BLaER1 treated with 17β-estradiol and CSF1 and Interleukin-3, amounts not matched to agents 10 nM and 100 nM (cell line): ENCODE data around the gene FAM107B.

Experiments used
- H3K27ac ChIP-seq, 11 experiments: shearing (Covaris generic); formaldehyde crosslinking; 2 replicates each; pipeline ENCODE4 v1.8.1; 2022
- H3K27me3 ChIP-seq, 11 experiments: shearing (Covaris generic); formaldehyde crosslinking; 2 replicates each; pipeline ENCODE4 v1.8.1; 2022
- H3K36me3 ChIP-seq, 11 experiments: shearing (Covaris generic); formaldehyde crosslinking; 2 replicates each; pipeline ENCODE4 v1.8.1; 2022
- H3K4me1 ChIP-seq, 10 experiments: shearing (Covaris generic); formaldehyde crosslinking; 2 replicates each; pipeline ENCODE4 v1.8.1; 2022
- H3K4me2 ChIP-seq, 11 experiments: shearing (Covaris generic); formaldehyde crosslinking; 2 replicates each; pipeline ENCODE4 v1.8.1; 2022
- H3K4me3 ChIP-seq, 10 experiments: shearing (Covaris generic); formaldehyde crosslinking; 2 replicates each; pipeline ENCODE4 v1.8.1; 2022
- H3K9ac ChIP-seq, 11 experiments: shearing (Covaris generic); formaldehyde crosslinking; 2 replicates each; pipeline ENCODE4 v1.8.1; 2022
- H3K9me3 ChIP-seq, 11 experiments: shearing (Covaris generic); formaldehyde crosslinking; replicated peaks in 1 of 11; 2 replicates each; pipeline ENCODE4 v1.8.1; 2022
- H4K20me1 ChIP-seq, 11 experiments: shearing (Covaris generic); formaldehyde crosslinking; 2 replicates each; pipeline ENCODE4 v1.8.1; 2022
- Cebpa-rat ChIP-seq, 11 experiments: shearing (Covaris generic); IDR thresholded peaks; 2 replicates each; pipeline ENCODE4 v1.8.1; 2022

The FAM107B gene

DNA sequence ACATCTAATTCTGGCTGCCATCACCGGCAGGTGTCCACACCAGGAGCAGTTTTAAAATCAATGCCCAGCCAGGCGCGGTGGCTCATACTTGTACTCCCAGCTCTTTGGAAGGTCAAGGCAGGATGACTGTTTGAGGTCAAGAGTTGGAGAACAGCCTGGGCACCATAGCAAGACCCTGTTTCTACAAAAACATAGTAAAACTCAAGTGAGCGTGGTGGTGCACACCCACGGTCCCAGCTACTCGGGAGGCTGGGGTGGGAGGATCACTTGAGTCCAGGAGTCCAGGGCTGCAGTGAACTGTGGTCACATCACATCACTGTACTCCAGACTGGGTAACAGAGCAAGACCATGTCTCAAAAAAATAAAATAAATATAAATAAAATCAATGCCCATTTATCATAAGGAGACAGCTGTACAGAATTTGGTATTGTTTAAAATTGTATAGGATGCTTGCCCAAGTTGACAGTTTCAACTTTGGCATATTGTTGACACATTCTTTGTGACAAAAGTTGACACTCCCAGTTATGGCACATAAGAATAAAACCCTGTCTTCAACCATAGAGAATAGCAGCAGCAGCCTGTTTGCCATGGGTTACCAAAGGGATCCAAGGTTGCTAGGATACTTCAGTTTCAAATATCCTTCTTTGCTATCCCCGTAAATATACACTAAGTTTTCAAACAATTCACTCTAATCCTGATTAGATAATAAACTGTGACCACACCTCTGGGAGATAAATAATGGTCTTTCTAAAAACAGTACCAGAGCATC, 193.0 kb downstream of the FAM107B start:
- Histone ChIP-seq H3K4me3 (no peak overlapping the region), H3K36me3 (peaks cover 13 to 100% (median 97%) of the 10 kb centered on the region in 11 experiments), H3K27ac (0 out of 22 replicates have a peak overlapping the region, but pooled peaks of 1 of the 11 experiments have one; percentile 30), H3K4me1 (peaks cover 59 to 83% (median 66%) of the 10 kb centered on the region in 10 experiments), H3K27me3 (no peaks in the 10 kb centered on the region), H4K20me1 (peaks cover 0 to 100% (median 100%) of the 10 kb centered on the region in 11 experiments; a peak in 20 of 22 replicates), H3K9ac (no peak overlapping the region), H3K9me3 (peaks cover 0 to 5% (median 0%) of the 10 kb centered on the region in 11 experiments; a peak in 3 of 22 replicates), H3K4me2 (peak overlapping the region in 8 of 11 experiments; percentile 4 to 51 (median 18); a peak in 11 of 22 replicates)
- TF ChIP-seq Cebpa-rat (IDR thresholded peaks at IDR 0.05): no peak

DNA sequence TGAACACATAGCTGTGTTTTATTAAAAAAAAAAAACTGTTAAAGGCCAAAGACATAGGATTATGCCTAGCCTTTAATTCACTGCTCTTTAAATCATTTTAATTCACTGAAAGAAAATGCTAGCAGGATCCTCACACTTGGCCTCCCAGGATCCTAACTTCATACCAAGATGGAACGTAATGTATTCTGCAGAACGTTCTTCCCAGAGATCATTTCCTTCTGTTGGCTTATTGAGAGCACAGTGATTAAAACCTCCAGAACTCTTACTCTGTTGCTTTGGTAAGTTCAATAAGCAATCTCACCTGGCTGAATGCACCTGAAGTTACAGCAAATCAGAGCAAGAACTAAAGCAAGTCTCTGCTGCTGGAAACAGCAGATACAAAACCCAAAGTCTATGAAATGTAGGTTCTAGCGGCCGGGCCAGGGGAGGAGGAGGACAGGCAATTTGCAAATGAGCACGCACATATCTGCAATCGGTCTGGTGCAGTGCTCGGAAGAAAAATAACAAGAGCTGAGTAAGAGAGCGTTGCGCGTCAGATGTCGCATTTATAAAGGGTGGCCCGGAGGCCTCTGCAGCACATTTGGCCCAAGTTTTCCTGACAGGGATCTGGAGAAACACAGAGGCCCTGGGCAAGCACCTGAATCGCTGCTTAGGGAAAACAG, 193.9 kb downstream of the FAM107B start:
- Histone ChIP-seq H3K9me3 (peaks cover 0 to 9% (median 0%) of the 10 kb centered on the region in 11 experiments; a peak in 5 of 22 replicates), H3K36me3 (peaks cover 13 to 100% (median 97%) of the 10 kb centered on the region in 11 experiments), H3K9ac (no peak overlapping the region), H3K27ac (no peak overlapping the region), H3K4me2 (peak overlapping the region in 9 of 11 experiments; percentile 4 to 51 (median 15); a peak in 13 of 22 replicates), H4K20me1 (peaks cover 0 to 100% (median 100%) of the 10 kb centered on the region in 11 experiments; a peak in 20 of 22 replicates), H3K4me3 (no peak overlapping the region), H3K27me3 (no peaks in the 10 kb centered on the region), H3K4me1 (peaks cover 50 to 82% (median 59%) of the 10 kb centered on the region in 10 experiments)
- no peak for TF ChIP-seq Cebpa-rat (IDR thresholded peaks at IDR 0.05)

DNA sequence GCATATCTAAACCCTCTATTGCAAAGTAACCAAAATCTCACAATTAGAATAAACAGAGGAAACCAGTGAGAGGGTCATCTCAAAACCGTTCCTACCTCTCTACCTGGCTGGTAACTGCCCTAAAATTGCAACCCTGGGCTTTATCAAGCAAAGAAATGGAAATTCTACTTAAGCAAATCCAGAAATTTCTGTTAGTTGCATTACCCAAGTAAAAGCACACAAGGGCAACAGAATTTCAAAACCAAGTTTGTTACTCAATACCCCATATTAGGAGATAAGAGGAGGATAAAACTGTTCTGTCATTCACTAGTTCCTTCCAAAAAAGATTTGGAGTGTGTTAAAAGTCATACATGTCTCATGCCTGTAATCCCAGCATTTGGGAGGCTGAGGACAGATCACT, 195.3 kb downstream of the FAM107B start:
- no peak overlapping the region for H3K4me3 ChIP-seq
- H3K9ac ChIP-seq: no peak overlapping the region
- peaks cover 13 to 100% (median 97%) of the 10 kb centered on the region in 11 experiments for H3K36me3 ChIP-seq
- H4K20me1 ChIP-seq: peaks cover 0 to 100% (median 100%) of the 10 kb centered on the region in 11 experiments; a peak in 20 of 22 replicates
- H3K27me3 ChIP-seq: no peaks in the 10 kb centered on the region
- TF ChIP-seq Cebpa-rat (IDR thresholded peaks at IDR 0.05): no peak
- peaks cover 36 to 78% (median 56%) of the 10 kb centered on the region in 10 experiments for H3K4me1 ChIP-seq
- H3K27ac ChIP-seq: peak overlapping the region in 1 of 11 experiments; percentile 25; a peak in 1 of 22 replicates
- H3K4me2 ChIP-seq: peak overlapping the region in 6 of 11 experiments; percentile 3 to 51 (median 16); a peak in 4 of 22 replicates
- peaks cover 0 to 10% (median 0%) of the 10 kb centered on the region in 11 experiments; a peak in 5 of 22 replicates for H3K9me3 ChIP-seq

DNA sequence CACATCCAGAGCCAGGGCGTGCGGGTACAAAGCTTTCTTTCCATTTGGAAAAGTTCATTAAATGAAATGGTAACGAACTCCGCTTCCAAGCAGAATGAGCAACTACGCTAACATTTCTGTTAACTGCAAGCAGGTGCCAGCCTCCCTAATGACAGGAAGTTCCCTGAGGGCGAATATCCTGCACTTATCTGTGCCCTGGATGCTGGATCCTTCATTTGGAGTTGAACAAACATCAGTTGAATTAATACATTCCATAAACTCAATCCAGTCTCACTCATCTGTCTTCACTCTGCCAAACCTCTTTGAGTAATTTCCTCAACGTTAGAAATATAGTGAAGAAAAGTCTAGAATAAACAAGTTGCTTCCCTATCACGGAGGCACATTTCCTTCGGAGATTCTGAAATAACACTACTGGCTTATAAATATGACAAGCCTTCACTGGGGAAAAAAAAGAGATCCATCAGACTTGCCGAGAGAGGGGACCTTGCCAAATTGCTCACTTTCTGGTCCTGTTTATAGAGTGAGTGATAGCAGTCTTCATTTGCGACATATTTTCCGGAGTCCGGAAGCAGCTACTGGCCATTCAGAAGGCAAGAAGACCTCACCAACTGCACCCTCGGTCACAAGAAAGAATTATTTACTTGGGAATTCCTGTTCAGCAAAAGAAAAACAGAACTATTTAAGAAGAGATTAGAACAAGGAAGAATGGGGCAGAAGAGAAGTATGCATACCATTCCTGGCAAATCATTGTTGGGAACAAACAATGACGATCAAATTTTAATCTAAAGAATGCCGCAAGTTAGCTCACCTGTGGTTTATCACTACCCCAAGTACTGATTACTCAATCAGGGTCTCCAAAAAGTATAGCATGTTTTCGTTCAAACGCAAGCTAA, 196.4 kb downstream of the FAM107B start:
- peaks cover 33 to 78% (median 54%) of the 10 kb centered on the region in 10 experiments for H3K4me1 ChIP-seq
- peaks cover 13 to 100% (median 97%) of the 10 kb centered on the region in 11 experiments for H3K36me3 ChIP-seq
- H4K20me1 ChIP-seq: peaks cover 0 to 100% (median 100%) of the 10 kb centered on the region in 11 experiments; a peak in 20 of 22 replicates
- TF ChIP-seq Cebpa-rat (IDR thresholded peaks at IDR 0.05): no peak
- H3K4me3 ChIP-seq: no peak overlapping the region
- H3K4me2 ChIP-seq: peak overlapping the region in 3 of 11 experiments; percentile 4 to 59 (median 20); a peak in 3 of 22 replicates
- H3K27me3 ChIP-seq: no peaks in the 10 kb centered on the region
- peak overlapping the region in 3 of 11 experiments; percentile 0 to 11 (median 4); a peak in 1 of 22 replicates for H3K27ac ChIP-seq
- H3K9ac ChIP-seq: no peak overlapping the region
- peaks cover 0 to 10% (median 0%) of the 10 kb centered on the region in 11 experiments; a peak in 6 of 22 replicates for H3K9me3 ChIP-seq

DNA sequence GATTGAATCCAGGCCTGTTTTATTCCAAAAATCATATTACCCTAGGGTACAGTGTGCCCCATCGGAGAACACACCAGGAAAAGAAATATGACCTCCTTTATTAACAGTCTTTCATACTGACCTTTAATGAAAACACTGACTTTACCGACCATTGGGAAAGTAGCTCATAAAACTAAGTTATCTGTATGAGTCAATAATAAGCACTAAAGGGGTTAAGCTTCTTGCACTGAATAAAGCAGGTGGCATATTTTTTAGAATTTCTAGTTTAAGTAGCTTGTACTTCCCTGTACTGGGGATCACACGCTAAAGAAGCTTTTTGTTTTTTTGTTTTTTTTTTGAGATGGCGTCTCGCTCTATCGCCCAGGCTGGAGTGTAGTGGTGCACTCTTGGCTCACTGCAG, 199.8 kb downstream of the FAM107B start:
- H3K9me3 ChIP-seq: peaks cover 0 to 10% (median 0%) of the 10 kb centered on the region in 11 experiments; a peak in 7 of 22 replicates
- peaks cover 6 to 99% (median 94%) of the 10 kb centered on the region in 11 experiments; a peak in 21 of 22 replicates for H3K36me3 ChIP-seq
- H3K27me3 ChIP-seq: no peaks in the 10 kb centered on the region
- TF ChIP-seq Cebpa-rat (IDR thresholded peaks at IDR 0.05): no peak
- H3K4me3 ChIP-seq: no peak overlapping the region
- H3K27ac ChIP-seq: peak overlapping the region in 1 of 11 experiments; percentile 33; a peak in 1 of 22 replicates
- peaks cover 0 to 100% (median 100%) of the 10 kb centered on the region in 11 experiments; a peak in 20 of 22 replicates for H4K20me1 ChIP-seq
- no peak overlapping the region for H3K9ac ChIP-seq
- H3K4me1 ChIP-seq: peaks cover 40 to 83% (median 65%) of the 10 kb centered on the region in 10 experiments
- H3K4me2 ChIP-seq: peak overlapping the region in 3 of 11 experiments; percentile 8 to 26 (median 9); a peak in 2 of 22 replicates

DNA sequence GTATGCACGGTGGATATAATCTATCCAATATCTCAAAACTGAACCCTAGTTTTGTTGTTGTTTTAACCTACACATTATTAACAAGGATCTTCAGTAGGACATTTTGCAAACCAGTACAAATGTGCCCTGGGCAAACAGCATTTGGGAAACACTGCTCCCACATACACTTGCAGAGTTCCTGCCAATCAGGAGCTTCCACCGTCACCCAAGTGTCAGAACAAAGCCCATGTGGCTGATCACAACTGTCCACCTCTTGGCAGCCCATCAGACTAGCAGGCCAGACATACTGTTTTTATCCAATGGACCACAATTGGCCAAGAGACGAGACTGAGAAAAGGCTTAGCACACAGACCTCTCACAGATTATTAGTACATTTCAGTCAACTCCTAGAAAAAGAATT, 200.4 kb downstream of the FAM107B start:
- Histone ChIP-seq H3K9me3 (peaks cover 0 to 16% (median 5%) of the 10 kb centered on the region in 11 experiments; a peak in 13 of 22 replicates), H3K4me2 (peak overlapping the region in 4 of 11 experiments; percentile 3 to 61 (median 31); a peak in 3 of 22 replicates), H3K4me3 (no peak overlapping the region), H3K27ac (peak overlapping the region in 1 of 11 experiments; percentile 28; a peak in 2 of 22 replicates), H4K20me1 (peaks cover 0 to 100% (median 100%) of the 10 kb centered on the region in 11 experiments; a peak in 21 of 22 replicates), H3K4me1 (peaks cover 40 to 77% (median 59%) of the 10 kb centered on the region in 10 experiments), H3K27me3 (no peaks in the 10 kb centered on the region), H3K9ac (no peak overlapping the region), H3K36me3 (peaks cover 6 to 99% (median 94%) of the 10 kb centered on the region in 11 experiments; a peak in 21 of 22 replicates)
- no peak for TF ChIP-seq Cebpa-rat (IDR thresholded peaks at IDR 0.05)

DNA sequence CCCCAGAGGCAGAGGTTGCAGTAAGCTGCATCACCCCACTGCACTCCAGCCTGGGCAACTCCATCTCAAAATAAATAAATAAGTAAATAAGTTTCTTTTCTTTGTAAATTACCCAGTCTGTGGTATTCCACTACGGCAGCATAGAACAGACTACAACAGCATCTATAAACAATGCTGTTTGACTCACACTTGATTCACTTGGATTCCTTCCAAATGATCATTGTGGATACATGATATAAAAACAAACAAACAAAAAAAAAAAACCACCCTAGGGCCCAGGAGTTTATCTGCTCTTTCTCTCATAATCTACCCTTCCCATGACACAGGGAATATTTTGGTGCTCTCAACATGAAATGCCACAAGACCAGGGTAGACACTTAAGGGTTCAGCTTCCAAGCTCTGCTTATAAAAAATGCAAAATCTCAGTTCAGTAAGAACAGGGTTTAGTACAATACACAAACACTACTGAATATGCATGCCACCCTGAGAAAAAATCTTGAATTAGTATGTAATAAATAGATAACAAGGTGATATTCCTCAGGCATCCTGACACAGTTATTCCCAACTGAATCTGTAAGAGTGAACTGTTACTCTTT, 200.9 kb downstream of the FAM107B start:
- Histone ChIP-seq H3K4me1 (peaks cover 40 to 71% (median 56%) of the 10 kb centered on the region in 10 experiments), H3K27me3 (no peaks in the 10 kb centered on the region), H3K9ac (no peak overlapping the region), H3K36me3 (peaks cover 6 to 99% (median 94%) of the 10 kb centered on the region in 11 experiments; a peak in 21 of 22 replicates), H3K27ac (peak overlapping the region in 2 of 11 experiments; percentile 28 to 40; a peak in 2 of 22 replicates), H3K4me3 (no peak overlapping the region), H3K4me2 (peak overlapping the region in 9 of 11 experiments; percentile 49 to 79 (median 68); a peak in 12 of 22 replicates), H4K20me1 (peaks cover 0 to 100% (median 100%) of the 10 kb centered on the region in 11 experiments; a peak in 20 of 22 replicates), H3K9me3 (peaks cover 0 to 21% (median 10%) of the 10 kb centered on the region in 11 experiments; a peak in 13 of 22 replicates)
- TF ChIP-seq Cebpa-rat (IDR thresholded peaks at IDR 0.05): no peak
